Mesothelial cell of epicardium (in vitro differentiated cells): ENCODE measurements around the gene MUSTN1. TPM values are rescaled to one million over a fixed set of nuclear protein-coding genes. Genes with fewer than 3 reads are reported as not detected.

Experiments used
- DNase-seq, 2 experiments: peaks; one replicate each; pipeline ENCODE4 v3.0.0; 2021; ENCODE audit warnings: low spot score in 2 of 2; ENCODE audit not compliant: unreplicated experiment in 2 of 2
- H3K27ac Mint-ChIP-seq: 2 replicates; pipeline ENCODE4 v1.8.0; 2021; ENCODE audit warnings: mixed read lengths
- H3K27me3 Mint-ChIP-seq: 2 replicates; pipeline ENCODE4 v1.8.0; 2021; ENCODE audit warnings: low read depth, mixed read lengths
- H3K36me3 Mint-ChIP-seq: 2 replicates; pipeline ENCODE4 v1.8.0; 2021; ENCODE audit warnings: mixed read lengths
- H3K4me1 Mint-ChIP-seq: 2 replicates; pipeline ENCODE4 v1.8.0; 2021; ENCODE audit warnings: mixed read lengths
- H3K4me3 Mint-ChIP-seq: 2 replicates; pipeline ENCODE4 v1.8.0; 2021; ENCODE audit warnings: mild to moderate bottlenecking, moderate library complexity, mixed read lengths
- H3K9me3 Mint-ChIP-seq: 2 replicates; pipeline ENCODE4 v1.8.0; 2021; ENCODE audit warnings: mixed read lengths
- CTCF ChIP-seq: fragments of 200-600 bp; sonication (generic); IDR thresholded peaks from one replicate; pipeline ENCODE4 v1.5.0; 2021; ENCODE audit warnings: antibody characterized with exemption; ENCODE audit not compliant: unreplicated experiment
- total RNA-seq: library from RNA; stranded (reverse); gene quantifications from 3 replicates; pipeline ENCODE4 v1.2.1, GENCODE V29; 2021

MUSTN1 gene
- total RNA-seq, 1 donor from 2014 or later = 1.0 TPM

- no peak for TF ChIP-seq CTCF
- Mint-ChIP-seq H3K27ac (no peak overlapping the region), H3K27me3 (no peaks in the 10 kb centered on the region), H3K36me3 (peaks cover 10% of the 10 kb centered on the region), H3K9me3 (no peaks in the 10 kb centered on the region), H3K4me1 (no peaks in the 10 kb centered on the region), H3K4me3 (no peak overlapping the region)
- DNase-seq = no peak
Observed at GRCh38 chr3:52847726-52848125, 12.9 kb upstream of the MUSTN1 start.

GRCh38 chr3:52847241-52847640 lies 12.4 kb upstream of the MUSTN1 start:
- Mint-ChIP-seq H3K4me3 (no peak overlapping the region), H3K9me3 (no peaks in the 10 kb centered on the region), H3K27me3 (no peaks in the 10 kb centered on the region), H3K27ac (no peak overlapping the region), H3K4me1 (no peaks in the 10 kb centered on the region), H3K36me3 (peaks cover 10% of the 10 kb centered on the region)
- DNase-seq = no peak
- no peak for TF ChIP-seq CTCF

- no peaks in the 10 kb centered on the region for H3K4me1 Mint-ChIP-seq
- no peak for DNase-seq
- H3K4me3 Mint-ChIP-seq = no peak overlapping the region
- H3K9me3 Mint-ChIP-seq = no peaks in the 10 kb centered on the region
- H3K27me3 Mint-ChIP-seq = no peaks in the 10 kb centered on the region
- H3K27ac Mint-ChIP-seq = no peak overlapping the region
- peaks cover 7% of the 10 kb centered on the region for H3K36me3 Mint-ChIP-seq
- no peak for TF ChIP-seq CTCF
Observed at GRCh38 chr3:52846432-52846965, 11.7 kb upstream of the MUSTN1 start.

GRCh38 chr3:52845691-52846431 lies 11.0 kb upstream of the MUSTN1 start:
- H3K27me3 Mint-ChIP-seq = no peaks in the 10 kb centered on the region
- TF ChIP-seq CTCF = no peak
- no peaks in the 10 kb centered on the region for H3K9me3 Mint-ChIP-seq
- DNase-seq = no peak
- H3K27ac Mint-ChIP-seq = no peak overlapping the region
- H3K4me1 Mint-ChIP-seq = no peaks in the 10 kb centered on the region
- H3K36me3 Mint-ChIP-seq = peaks cover 8% of the 10 kb centered on the region
- no peak overlapping the region for H3K4me3 Mint-ChIP-seq

GRCh38 chr3:52845157-52845556 lies 10.3 kb upstream of the MUSTN1 start:
- no peaks in the 10 kb centered on the region for H3K27me3 Mint-ChIP-seq
- H3K36me3 Mint-ChIP-seq = peaks cover 10% of the 10 kb centered on the region
- no peak overlapping the region for H3K4me3 Mint-ChIP-seq
- H3K9me3 Mint-ChIP-seq = no peaks in the 10 kb centered on the region
- H3K27ac Mint-ChIP-seq = no peak overlapping the region
- no peak for TF ChIP-seq CTCF
- H3K4me1 Mint-ChIP-seq = no peaks in the 10 kb centered on the region
- DNase-seq = no peak
